Activated naive CD4-positive, alpha-beta T cell treated with anti-CD3 and anti-CD28 coated beads, Interleukin-2, amount 50 U/mL, for 72 hours (primary cell): ENCODE data around the gene MYO19. TPM values are rescaled to one million over a fixed set of nuclear protein-coding genes. Genes with fewer than 3 reads are reported as not detected.
"Not testable (repeated sequence)": the region's sequence is repeated elsewhere in the genome, so short reads cannot be mapped to it uniquely, and the experiment has no call there.

Experiments
- ATAC-seq, 2 donors: fragments of 150-1000 bp; cut with Tn5 transposase; 2 replicates each; pipeline ENCODE4 v1.10.0; 2021; ENCODE audit warnings: mild to moderate bottlenecking in 2 of 2, moderate library complexity in 2 of 2
- DNase-seq, 2 donors: peaks; one replicate each; pipeline ENCODE4 v3.0.0; 2021 to 2022; ENCODE audit warnings: low spot score in 2 of 2
- H3K27ac Mint-ChIP-seq, 2 donors: one replicate each; pipeline ENCODE4 v1.8.0; 2022; ENCODE audit warnings: mild to moderate bottlenecking in 2 of 2, mixed read lengths in 2 of 2
- H3K36me3 Mint-ChIP-seq, 2 donors: one replicate each; pipeline ENCODE4 v1.8.0; 2022; ENCODE audit warnings: mixed read lengths in 2 of 2
- H3K9me3 Mint-ChIP-seq, 2 donors: one replicate each; pipeline ENCODE4 v1.8.0; 2022; ENCODE audit warnings: mixed read lengths in 2 of 2
- total RNA-seq, 2 donors: library from RNA; stranded (reverse); gene quantifications; one replicate each; pipeline ENCODE4 v1.2.3, GENCODE V29; 2022

MYO19 gene
- total RNA-seq, 2 donors from 2014 or later = 153 to 170 TPM

- ATAC-seq (no peak), DNase-seq (no peak)
- Mint-ChIP-seq H3K9me3 (no peaks in the 10 kb centered on the region), H3K36me3 (no peaks in the 10 kb centered on the region), H3K27ac (no peak overlapping the region)
Observed at GRCh38 chr17:36460265-36460937, 74.3 kb downstream of the MYO19 start.

DNA sequence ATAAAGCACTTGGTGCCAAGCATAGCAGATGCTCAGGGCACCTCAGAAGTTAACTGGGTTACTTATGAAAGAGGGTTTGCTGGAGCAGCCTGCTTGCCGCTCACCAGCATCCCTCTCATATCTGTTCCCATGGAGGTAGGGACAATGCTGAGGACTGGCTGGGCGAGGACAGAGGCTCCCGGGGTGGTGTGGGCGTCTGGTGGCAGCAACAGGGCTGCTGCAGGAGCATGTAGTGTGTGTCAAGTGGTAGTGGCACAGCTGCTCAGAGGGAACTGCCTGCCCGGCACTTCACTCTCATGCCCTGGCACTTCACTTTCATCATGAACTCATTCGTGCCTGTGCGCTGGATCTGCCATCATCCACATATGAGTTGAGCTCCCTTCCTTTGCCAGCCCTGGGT, 75.1 kb downstream of the MYO19 start:
- Mint-ChIP-seq H3K36me3 (no peaks in the 10 kb centered on the region), H3K9me3 (no peaks in the 10 kb centered on the region), H3K27ac (no peak overlapping the region)
- DNase-seq = no peak
- ATAC-seq = no peak

DNA sequence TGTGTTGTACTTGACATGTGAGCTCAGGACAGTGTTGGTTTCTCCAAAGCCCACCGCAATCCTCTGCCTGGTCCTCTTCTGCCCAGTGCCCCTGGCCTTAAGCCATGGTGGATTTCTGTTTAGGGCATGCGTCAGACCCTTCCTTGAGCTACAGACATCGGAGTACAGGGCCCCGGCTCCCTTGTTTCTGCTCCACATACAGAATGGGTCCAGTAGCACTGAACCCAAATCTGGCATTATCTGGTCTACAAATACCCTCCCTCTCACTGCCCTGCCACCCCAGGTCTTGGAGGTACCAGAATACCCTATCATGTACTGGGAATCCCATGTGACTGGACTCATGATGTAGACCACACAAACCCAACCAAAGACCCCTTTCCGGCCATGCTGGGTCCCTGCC, 75.6 kb downstream of the MYO19 start:
- DNase-seq (no peak), ATAC-seq (no peak)
- no peaks in the 10 kb centered on the region for H3K36me3 Mint-ChIP-seq
- no peak overlapping the region for H3K27ac Mint-ChIP-seq
- H3K9me3 Mint-ChIP-seq = no peaks in the 10 kb centered on the region

DNA sequence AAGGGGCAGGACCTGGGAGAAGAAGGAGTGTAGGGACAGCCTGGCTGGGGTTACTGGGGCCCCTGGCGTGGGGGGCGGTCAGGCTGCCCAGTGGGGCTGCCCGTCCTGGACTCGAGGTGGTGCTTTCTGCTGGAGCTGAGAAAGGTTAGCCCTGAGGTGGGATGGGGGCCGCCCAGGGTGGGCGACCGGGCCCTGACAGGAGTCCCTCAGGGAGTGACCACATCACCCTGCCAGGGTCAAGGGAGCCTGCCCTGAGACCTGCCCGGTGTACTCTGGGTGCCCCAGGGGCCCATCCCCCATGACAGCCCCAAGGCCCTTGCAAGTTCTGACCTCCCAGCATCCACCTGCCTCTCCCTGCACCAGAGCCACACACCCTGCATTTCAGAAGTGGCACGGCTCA, 77.0 kb downstream of the MYO19 start:
- not testable (repeated sequence) for H3K36me3 Mint-ChIP-seq, ATAC-seq, H3K9me3 Mint-ChIP-seq, DNase-seq, H3K27ac Mint-ChIP-seq

GRCh38 chr17:36452888-36453287, 81.8 kb downstream of the MYO19 start:
- H3K36me3 Mint-ChIP-seq, H3K9me3 Mint-ChIP-seq, H3K27ac Mint-ChIP-seq, ATAC-seq, DNase-seq: not testable (repeated sequence)

GRCh38 chr17:36449997-36450396, 84.7 kb downstream of the MYO19 start:
- not testable (repeated sequence) for DNase-seq, H3K9me3 Mint-ChIP-seq, H3K27ac Mint-ChIP-seq, H3K36me3 Mint-ChIP-seq, ATAC-seq

Other genes with a start within 250 kb of the MYO19 start
- gene TBC1D3G, start 211.0 kb downstream of the MYO19 start, total RNA-seq = not detected
- not detected for gene TBC1D3H, start 146.4 kb downstream of the MYO19 start, total RNA-seq
- gene ZNHIT3, start 48.2 kb downstream of the MYO19 start, total RNA-seq = 10 to 100 TPM; 47.4 to 62.3 TPM
- 10 to 100 TPM in 1 of 2 donors, 1 to 10 TPM in 1; 7.7 to 11.6 TPM for gene PIGW, start 119 bp upstream of the MYO19 start, total RNA-seq
- gene GGNBP2, start 10.1 kb upstream of the MYO19 start, total RNA-seq = 100 to 1,000 TPM in 1 of 2 donors, 10 to 100 TPM in 1; 97.7 to 151 TPM
- gene DHRS11, start 57.0 kb upstream of the MYO19 start, total RNA-seq = 1 to 10 TPM; 8.9 to 9.6 TPM
- gene MRM1, start 66.7 kb upstream of the MYO19 start, total RNA-seq = 10 to 100 TPM in 1 of 2 donors, 1 to 10 TPM in 1; 8.0 to 16.5 TPM